Measurements from ENCODE around the gene SYPL2.
A peak's percentile ranks its signal among the peaks of the same experiment; 100 is the strongest.
"Not testable (repeated sequence)": the region's sequence is repeated elsewhere in the genome, so short reads cannot be mapped to it uniquely, and the experiment has no call there.

SYPL2 gene

GRCh38 chr1:109472779-109473178 is 6.4 kb downstream of the SYPL2 start:
- DNase-seq, result no peak

- not testable (repeated sequence) for DNase-seq
Measured at GRCh38 chr1:109473284-109474057, 7.1 kb downstream of the SYPL2 start.

GRCh38 chr1:109474697-109475096 is 8.4 kb downstream of the SYPL2 start:
- no peak for DNase-seq

- DNase-seq, result no peak
Measured at GRCh38 chr1:109475261-109475660, 8.9 kb downstream of the SYPL2 start.

- no peak for DNase-seq
Measured at GRCh38 chr1:109476825-109477224, 10.5 kb downstream of the SYPL2 start.

- peak; percentile 34 to 36 for DNase-seq
Measured at GRCh38 chr1:109477821-109478220, 11.5 kb downstream of the SYPL2 start.

- no peak for DNase-seq
Measured at GRCh38 chr1:109478806-109479205, 12.5 kb downstream of the SYPL2 start.

GRCh38 chr1:109479311-109479710 is 13.0 kb downstream of the SYPL2 start:
- DNase-seq, result no peak

- no peak for DNase-seq
Measured at GRCh38 chr1:109479901-109480300, 13.6 kb downstream of the SYPL2 start.

GRCh38 chr1:109481646-109482045 is 15.3 kb downstream of the SYPL2 start:
- DNase-seq, result no peak

- no peak for DNase-seq
Measured at GRCh38 chr1:109482242-109482641, 15.9 kb downstream of the SYPL2 start.

- no peak for DNase-seq
Measured at GRCh38 chr1:109482791-109483671, 16.7 kb downstream of the SYPL2 start.

- DNase-seq, result peak; percentile 80 to 81
Measured at GRCh38 chr1:109483672-109484518, 17.5 kb downstream of the SYPL2 start, which contains the start of gene ATXN7L2. ATXN7L2 (plus strand) TSS chr1:109483905; CDS start chr1:109483954, 49 bp downstream.

- DNase-seq, result no peak
Measured at GRCh38 chr1:109484519-109484975, 18.2 kb downstream of the SYPL2 start.

- DNase-seq, result no peak
Measured at GRCh38 chr1:109485001-109485400, 18.7 kb downstream of the SYPL2 start.

GRCh38 chr1:109487261-109487660 is 20.9 kb downstream of the SYPL2 start:
- DNase-seq, result no peak

GRCh38 chr1:109488201-109488600 is 21.9 kb downstream of the SYPL2 start:
- DNase-seq, result no peak

GRCh38 chr1:109488696-109489095 is 22.4 kb downstream of the SYPL2 start:
- DNase-seq, result no peak

- peak; percentile 45 to 50 for DNase-seq
Measured at GRCh38 chr1:109490029-109490933, 23.9 kb downstream of the SYPL2 start.

- DNase-seq, result no peak
Measured at GRCh38 chr1:109490934-109491302, 24.6 kb downstream of the SYPL2 start.

GRCh38 chr1:109491372-109491771 is 25.0 kb downstream of the SYPL2 start:
- no peak for DNase-seq

GRCh38 chr1:109492779-109493178 is 26.4 kb downstream of the SYPL2 start:
- DNase-seq, result no peak

Data from AML-193 (cell line).